Trophoblast cell (in vitro differentiated cells and primary cell): ENCODE results near the gene PTGFRN.
A peak's percentile ranks its signal among the peaks of the same experiment; 100 is the strongest.

Experiments used
- DNase-seq, 2 donors: peaks; one replicate each; pipeline ENCODE4 v3.0.0-alpha.2; 2016
- H2AFZ ChIP-seq: 2 replicates; pipeline ENCODE4 v1.6.1; 2013; ENCODE audit warnings: low read length, moderate library complexity, mild to moderate bottlenecking; ENCODE audit not compliant: insufficient read depth, poor library complexity
- H2AK5ac ChIP-seq: 2 replicates; pipeline ENCODE4 v1.6.1; 2013; ENCODE audit warnings: mild to moderate bottlenecking, low read length
- H2BK120ac ChIP-seq: 2 replicates; pipeline ENCODE4 v1.6.1; 2013; ENCODE audit warnings: low read length, mild to moderate bottlenecking, moderate library complexity; ENCODE audit not compliant: insufficient read depth, poor library complexity
- H2BK12ac ChIP-seq: 2 replicates; pipeline ENCODE4 v1.6.1; 2013; ENCODE audit warnings: mild to moderate bottlenecking, low read length, moderate library complexity
- H2BK5ac ChIP-seq: 2 replicates; pipeline ENCODE4 v1.6.1; 2013; ENCODE audit warnings: low read length, low read depth, moderate library complexity, mild to moderate bottlenecking; ENCODE audit not compliant: poor library complexity
- H3K14ac ChIP-seq: 2 replicates; pipeline ENCODE4 v1.6.1; 2013; ENCODE audit warnings: mild to moderate bottlenecking, low read length
- H3K18ac ChIP-seq: 2 replicates; pipeline ENCODE4 v1.6.1; 2013; ENCODE audit warnings: mild to moderate bottlenecking, low read length
- H3K23ac ChIP-seq: 2 replicates; pipeline ENCODE4 v1.6.1; 2013; ENCODE audit warnings: low read length
- H3K27ac ChIP-seq: 2 replicates; pipeline ENCODE4 v1.5.1; 2013; ENCODE audit warnings: low read depth, mild to moderate bottlenecking, inconsistent platforms, low read length, moderate library complexity
- H3K27me3 ChIP-seq: 2 replicates; pipeline ENCODE4 v1.6.1; 2013; ENCODE audit warnings: inconsistent platforms, mild to moderate bottlenecking, low read length, moderate library complexity; ENCODE audit not compliant: insufficient read depth
- H3K36me3 ChIP-seq, 2 experiments: 1 replicate in 1 of 2; 2 replicates in 1 of 2; pipeline ENCODE4 v1.6.1; 2013; ENCODE audit warnings: low read length in 2 of 2, mild to moderate bottlenecking in 2 of 2, moderate library complexity in 1 of 2; ENCODE audit not compliant: insufficient read depth in 2 of 2, control insufficient read depth in 1 of 2
- H3K4ac ChIP-seq: 2 replicates; pipeline ENCODE4 v1.6.1; 2013; ENCODE audit warnings: low read depth, mild to moderate bottlenecking, low read length, moderate library complexity
- H3K4me1 ChIP-seq, 2 experiments: 1 replicate in 1 of 2; 2 replicates in 1 of 2; pipeline ENCODE4 v1.6.1; 2013; ENCODE audit warnings: low read length in 2 of 2, mild to moderate bottlenecking in 2 of 2, moderate library complexity in 1 of 2; ENCODE audit not compliant: insufficient read depth in 2 of 2, control insufficient read depth in 1 of 2
- H3K4me2 ChIP-seq: 2 replicates; pipeline ENCODE4 v1.6.1; 2013; ENCODE audit warnings: inconsistent platforms, mild to moderate bottlenecking, low read length, moderate library complexity
- H3K4me3 ChIP-seq: 2 replicates; pipeline ENCODE4 v1.5.1; 2013; ENCODE audit warnings: mild to moderate bottlenecking, low read depth, low read length, inconsistent platforms
- H3K79me1 ChIP-seq: one replicate; pipeline ENCODE4 v1.6.1; 2013; ENCODE audit warnings: low read length
- H3K79me2 ChIP-seq: 2 replicates; pipeline ENCODE4 v1.6.1; 2013; ENCODE audit warnings: low read length, mild to moderate bottlenecking; ENCODE audit not compliant: control insufficient read depth, insufficient read depth, poor library complexity
- H3K9ac ChIP-seq: 2 replicates; pipeline ENCODE4 v1.6.1; 2013; ENCODE audit warnings: mild to moderate bottlenecking, low read length
- H3K9me3 ChIP-seq: 2 replicates; pipeline ENCODE4 v1.6.1; 2013; ENCODE audit warnings: low read depth, mild to moderate bottlenecking, control low read depth, inconsistent platforms, low read length; ENCODE audit not compliant: insufficient read depth
- H4K12ac ChIP-seq: 2 replicates; pipeline ENCODE4 v1.6.1; 2013; ENCODE audit warnings: low read depth, mild to moderate bottlenecking, low read length, moderate library complexity
- H4K8ac ChIP-seq: 2 replicates; pipeline ENCODE4 v1.6.1; 2013; ENCODE audit warnings: low read depth, mild to moderate bottlenecking, low read length, moderate library complexity
- H4K91ac ChIP-seq: one replicate; pipeline ENCODE4 v1.6.1; 2013; ENCODE audit warnings: low read depth, mild to moderate bottlenecking, low read length, moderate library complexity
- WGBS: extraction: QIAGEN DNeasy Blood & Tissue Kit; methylation state at CpG from one replicate; pipeline ENCODE4 v1.1.7; 2013; ENCODE audit warnings: missing lambda C conversion rate; ENCODE audit not compliant: insufficient read length, insufficient coverage; ENCODE audit errors: extremely low coverage; 5-methylcytosine and 5-hydroxymethylcytosine counted together

Gene PTGFRN

DNA sequence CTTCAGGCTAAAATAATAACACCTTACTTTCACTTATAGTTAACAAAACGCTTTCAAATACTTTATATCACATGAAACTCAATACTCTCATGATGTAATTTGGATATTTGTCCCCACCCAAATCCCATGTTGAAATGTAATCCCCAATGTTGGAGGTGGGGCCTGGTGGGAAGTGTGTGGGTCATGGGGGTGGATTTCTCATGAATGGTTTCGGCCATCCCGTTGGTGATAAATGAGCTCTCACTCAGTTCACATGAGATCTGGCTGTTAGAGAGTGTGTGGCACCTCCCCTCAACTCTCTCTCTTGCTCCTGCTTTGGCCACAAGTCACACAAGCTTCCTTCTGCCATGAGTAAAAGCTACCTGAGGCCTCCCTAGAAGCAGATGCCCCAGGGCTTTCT is 22.5 kb upstream of the PTGFRN start:
- Histone ChIP-seq H4K12ac (no peak overlapping the region), H3K4ac (no peak overlapping the region), H2BK5ac (peak overlapping the region; percentile 38), H3K9me3 (no peaks in the 10 kb centered on the region), H3K4me3 (no peak overlapping the region), H3K27ac (no peak overlapping the region), H3K18ac (no peak overlapping the region), H2BK120ac (peak overlapping the region; percentile 72), H2BK12ac (peak overlapping the region; percentile 99), H4K91ac (peak overlapping the region; percentile 75), H4K8ac (peak overlapping the region; percentile 3), H2AFZ (no peak overlapping the region), H3K4me1 (peaks cover 9% of the 10 kb centered on the region in 2 experiments), H3K4me2 (no peak overlapping the region), H3K27me3 (no peaks in the 10 kb centered on the region), H3K9ac (no peak overlapping the region), H3K79me1 (peaks cover 16% of the 10 kb centered on the region), H3K14ac (peak overlapping the region; percentile 66), H3K79me2 (no peaks in the 10 kb centered on the region), H3K23ac (no peak overlapping the region), H3K36me3 (no peaks in the 10 kb centered on the region), H2AK5ac (no peak overlapping the region)
- DNase-seq: no peak
- 100% methylated on average over 1 of the region's 3 CpGs for WGBS

DNA sequence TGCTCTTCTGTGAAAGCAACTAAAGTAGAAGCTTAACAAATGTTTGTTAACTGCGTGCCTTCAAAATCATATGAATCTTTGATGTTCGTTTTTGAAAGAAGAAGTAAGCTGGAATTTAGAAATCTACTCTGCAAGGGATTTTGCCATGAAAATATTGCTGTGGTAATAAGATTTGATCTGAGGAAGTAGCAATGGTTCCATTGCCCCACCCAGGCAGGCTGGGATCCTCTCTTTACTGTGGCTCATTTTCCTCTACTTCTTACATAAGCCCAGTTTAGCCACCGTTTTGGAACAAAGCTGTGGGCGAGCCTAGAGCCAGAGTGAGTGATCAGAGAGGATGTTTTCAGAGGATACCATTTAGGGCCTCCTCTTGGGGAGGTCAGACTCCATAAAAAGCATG is 20.3 kb upstream of the PTGFRN start:
- Histone ChIP-seq H4K12ac (no peak overlapping the region), H3K36me3 (no peaks in the 10 kb centered on the region), H3K14ac (no peak overlapping the region), H2AFZ (no peak overlapping the region), H4K8ac (no peak overlapping the region), H3K4me1 (peaks cover 9 to 10% of the 10 kb centered on the region in 2 experiments), H3K9ac (no peak overlapping the region), H4K91ac (no peak overlapping the region), H3K4me3 (no peak overlapping the region), H3K9me3 (no peaks in the 10 kb centered on the region), H3K18ac (no peak overlapping the region), H2AK5ac (no peak overlapping the region), H3K27me3 (no peaks in the 10 kb centered on the region), H3K27ac (no peak overlapping the region), H2BK5ac (no peak overlapping the region), H2BK120ac (no peak overlapping the region), H3K23ac (no peak overlapping the region), H3K4ac (no peak overlapping the region), H2BK12ac (no peak overlapping the region), H3K79me2 (no peaks in the 10 kb centered on the region), H3K79me1 (peaks cover 16% of the 10 kb centered on the region), H3K4me2 (no peak overlapping the region)
- WGBS: no CpG with 5 or more reads among the region's 4 CpGs
- DNase-seq: no peak

DNA sequence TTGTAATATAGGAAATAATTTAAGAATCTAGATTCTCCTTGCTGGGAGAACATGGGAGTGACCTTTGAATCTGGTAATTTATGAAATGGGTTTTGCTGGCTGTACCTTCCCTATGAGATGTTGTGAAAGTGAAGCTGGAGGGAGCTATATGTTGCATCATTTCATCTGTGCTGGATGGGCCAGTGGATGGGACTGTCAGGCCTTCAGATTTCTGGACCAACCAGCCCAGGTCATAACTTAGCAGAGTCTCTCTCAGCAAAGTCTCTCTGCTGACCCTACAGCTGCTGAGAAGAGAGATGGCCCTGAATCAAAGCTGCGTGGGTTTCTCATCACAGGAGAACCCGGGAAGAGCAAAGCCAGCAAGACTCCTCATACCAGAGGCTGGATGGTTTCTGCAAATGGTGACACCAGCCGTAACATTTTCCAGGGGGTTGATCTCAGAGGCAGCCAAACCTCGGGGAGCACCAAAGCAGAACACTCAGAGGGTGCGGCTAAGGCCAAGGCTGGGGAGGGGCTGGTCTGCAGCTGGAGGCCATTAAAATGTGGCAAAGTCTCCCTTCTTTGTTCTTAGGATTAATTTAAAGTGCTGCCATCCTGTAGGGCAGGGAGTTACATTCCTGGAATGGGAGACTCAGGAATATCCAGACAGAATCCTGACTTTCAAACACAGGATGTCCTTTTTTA is 18.2 kb upstream of the PTGFRN start:
- Histone ChIP-seq H3K27me3 (no peaks in the 10 kb centered on the region), H4K8ac (peak overlapping the region; percentile 49), H4K91ac (no peak overlapping the region), H3K14ac (peak overlapping the region; percentile 45), H2BK120ac (peak overlapping the region; percentile 44), H3K4me3 (no peak overlapping the region), H2BK12ac (peak overlapping the region; percentile 88), H3K4ac (peak overlapping the region; percentile 21), H2BK5ac (no peak overlapping the region), H3K9me3 (no peaks in the 10 kb centered on the region), H4K12ac (no peak overlapping the region), H3K9ac (no peak overlapping the region), H3K79me1 (peaks cover 10% of the 10 kb centered on the region), H3K4me1 (peaks cover 3 to 9% of the 10 kb centered on the region in 2 experiments), H2AK5ac (no peak overlapping the region), H3K4me2 (no peak overlapping the region), H3K79me2 (no peaks in the 10 kb centered on the region), H3K23ac (no peak overlapping the region), H2AFZ (peak overlapping the region; percentile 40), H3K36me3 (no peaks in the 10 kb centered on the region), H3K18ac (no peak overlapping the region), H3K27ac (no peak overlapping the region)
- WGBS: no CpG with 5 or more reads among the region's 5 CpGs
- DNase-seq: no peak

DNA sequence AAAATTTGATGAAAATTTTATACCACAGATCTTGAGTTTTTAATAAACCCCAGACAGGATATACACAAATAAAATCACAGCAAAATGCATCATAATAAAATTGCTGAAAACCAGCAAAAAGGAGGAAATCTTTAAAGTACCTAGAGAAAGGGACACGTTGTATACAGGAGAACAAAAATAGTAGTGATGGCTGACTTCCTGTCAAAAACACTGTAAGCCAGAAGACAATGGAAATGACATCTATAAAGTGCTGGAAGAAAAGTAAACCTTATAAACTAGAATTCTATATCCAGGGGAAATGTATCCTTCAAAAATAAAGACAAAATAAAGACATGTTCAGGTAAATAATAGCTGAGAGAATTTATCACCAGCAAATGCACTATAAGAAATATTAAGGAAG is 14.6 kb upstream of the PTGFRN start:
- no peak overlapping the region for H2BK120ac ChIP-seq
- H3K4ac ChIP-seq: no peak overlapping the region
- no peak overlapping the region for H3K23ac ChIP-seq
- H4K91ac ChIP-seq: no peak overlapping the region
- H3K4me2 ChIP-seq: no peak overlapping the region
- no peak overlapping the region for H3K27ac ChIP-seq
- H3K9me3 ChIP-seq: no peaks in the 10 kb centered on the region
- H3K4me3 ChIP-seq: no peak overlapping the region
- no peak overlapping the region for H4K8ac ChIP-seq
- no peaks in the 10 kb centered on the region for H3K27me3 ChIP-seq
- H3K36me3 ChIP-seq: no peaks in the 10 kb centered on the region
- H3K18ac ChIP-seq: no peak overlapping the region
- no peak overlapping the region for H2BK5ac ChIP-seq
- no peak overlapping the region for H2AK5ac ChIP-seq
- H4K12ac ChIP-seq: no peak overlapping the region
- H3K79me1 ChIP-seq: peaks cover 3% of the 10 kb centered on the region
- no peak overlapping the region for H2AFZ ChIP-seq
- no peak overlapping the region for H2BK12ac ChIP-seq
- no peak overlapping the region for H3K9ac ChIP-seq
- DNase-seq: no peak
- H3K14ac ChIP-seq: no peak overlapping the region
- WGBS: no CpG with 5 or more reads among the region's 1 CpG
- H3K4me1 ChIP-seq: peaks cover 0 to 6% of the 10 kb centered on the region in 2 experiments
- no peaks in the 10 kb centered on the region for H3K79me2 ChIP-seq
